Measurements from ENCODE around the gene CCL21. TPM values are rescaled to one million over a fixed set of nuclear protein-coding genes. Genes with fewer than 3 reads are reported as not detected.

Gene CCL21
- total RNA-seq, 1 experiment from 2014 or later, result not detected

GRCh38 chr9:34709196-34709978 lies 549 bp downstream of the CCL21 start (continued):
- TF ChIP-seq ELF4 (CRISPR knock-in tag; IDR thresholded peaks at IDR 0.05; ENCODE audit: low read depth), result no peak
- TF ChIP-seq CDX4 (CRISPR knock-in tag; IDR thresholded peaks at IDR 0.05; ENCODE audit: borderline replicate concordance), result no peak

- no peaks in the 10 kb centered on the region for H3K36me3 Mint-ChIP-seq
- H3K27me3 Mint-ChIP-seq (ENCODE audit: low read depth), result peaks cover 1% of the 10 kb centered on the region
- DNase-seq (ENCODE audit: low spot score) (no peak), ATAC-seq (no peak)
- no peak overlapping the region for H3K27ac Mint-ChIP-seq
- ChIA-PET CTCF (no interaction called here), POLR2A (no interaction called here)
- H3K9me3 Mint-ChIP-seq, result no peaks in the 10 kb centered on the region
- H3K4me3 Mint-ChIP-seq, result no peak overlapping the region
- 0 out of 2 replicates have a peak, but pooled peaks cover under 1% of the 10 kb centered on the region for H3K4me1 Mint-ChIP-seq
- no peak for TF ChIP-seq AR (CRISPR knock-in tag; IDR thresholded peaks at IDR 0.05)
- TF ChIP-seq ZNF532 (CRISPR knock-in tag; IDR thresholded peaks at IDR 0.05; ENCODE audit: borderline replicate concordance), result no peak
- TF ChIP-seq EMX1 (CRISPR knock-in tag; IDR thresholded peaks at IDR 0.05), result no peak
- no peak for TF ChIP-seq ZNF512 (CRISPR knock-in tag; IDR thresholded peaks at IDR 0.05; ENCODE audit: borderline replicate concordance)
- TF ChIP-seq IRF2 (CRISPR knock-in tag; IDR thresholded peaks at IDR 0.05; ENCODE audit: borderline replicate concordance, low read depth), result no peak
- no peak for TF ChIP-seq ZNF317 (CRISPR knock-in tag; IDR thresholded peaks at IDR 0.05; ENCODE audit: borderline replicate concordance, low read depth)
- no peak for TF ChIP-seq GTF2I (CRISPR knock-in tag; conservative IDR thresholded peaks at IDR 0.05)
- TF ChIP-seq SP1 (CRISPR knock-in tag; conservative IDR thresholded peaks at IDR 0.05), result no peak
- TF ChIP-seq FOXP1 (CRISPR knock-in tag; IDR thresholded peaks at IDR 0.05; ENCODE audit: borderline replicate concordance), result no peak
- TF ChIP-seq TCF7 (CRISPR knock-in tag; IDR thresholded peaks at IDR 0.05; ENCODE audit: low read depth), result no peak
- TF ChIP-seq PRDM15 (CRISPR knock-in tag; IDR thresholded peaks at IDR 0.05), result no peak
- TF ChIP-seq USF2 (CRISPR knock-in tag; IDR thresholded peaks at IDR 0.05), result no peak
- no peak for TF ChIP-seq ZNF416 (CRISPR knock-in tag; IDR thresholded peaks at IDR 0.05)
- TF ChIP-seq ZNF121 (CRISPR knock-in tag; IDR thresholded peaks at IDR 0.05), result no peak
Measured at GRCh38 chr9:34707130-34707529, 2.8 kb downstream of the CCL21 start.

Data from WTC11 (cell line).